GM12878 (cell line): ENCODE data around the gene RECQL5. TPM values are rescaled to one million over a fixed set of nuclear protein-coding genes. Genes with fewer than 3 reads are reported as not detected.

Source experiments
- ATAC-seq: fragments of 200-7000 bp; cut with Tn5 transposase; 3 replicates; pipeline ENCODE4 v1.9.1; 2020; ENCODE audit warnings: mild to moderate bottlenecking, moderate library complexity
- BruUV-seq: library from RNA; stranded (reverse); fragments of 400-500 nt; replicated peaks from 2 replicates; lab custom pipeline; 2021; lab: Mats Ljungman, UMichigan
- CTCF ChIA-PET: fragments of 300-600 bp; sonication (Branson Sonifier 250); formaldehyde crosslinking; extraction: SDS; loops from one replicate; lab custom pipeline; 2021; ENCODE audit warnings: inconsistent platforms; lab: Yijun Ruan, JAX
- POLR2A ChIA-PET: fragments of 350-600 bp; formaldehyde crosslinking; extraction: SDS; loops from one replicate; lab custom pipeline; 2021; ENCODE audit warnings: inconsistent platforms; lab: Charles Lee
- RAD21 ChIA-PET: fragments of 300-600 bp; sonication (Branson Sonifier 250); formaldehyde crosslinking; loops from one replicate; lab custom pipeline; 2023; ENCODE audit warnings: antibody characterized with exemption; ENCODE audit not compliant: unreplicated experiment; lab: Charles Lee
- SMC1A ChIA-PET: fragments of 300-600 bp; sonication (Branson Sonifier 250); formaldehyde crosslinking; loops from one replicate; lab custom pipeline; 2023; ENCODE audit not compliant: unreplicated experiment, uncharacterized antibody; lab: Charles Lee
- DNase-seq: peaks from one replicate; pipeline ENCODE4 v3.0.0-alpha.2; 2011; ENCODE audit warnings: low read depth, low spot score
- FAIRE-seq: peaks from 3 replicates; lab custom pipeline; 2011; peaks lifted over from hg19 to GRCh38; lab: Jason Lieb, UNC
- H2AFZ ChIP-seq: 2 replicates; pipeline ENCODE4 v1.6.0; 2011; ENCODE audit warnings: low read depth, low read length, control low read depth; ENCODE audit not compliant: control insufficient read depth
- H3K27ac ChIP-seq: 2 replicates; pipeline ENCODE4 v1.5.1; 2011; ENCODE audit warnings: control low read depth; ENCODE audit not compliant: control insufficient read depth, insufficient read depth
- H3K27me3 ChIP-seq, 2 experiments: replicated peaks in 1 of 2; 2 replicates each; pipeline versions ENCODE4 v1.6.0 to v1.6.1; 2011; ENCODE audit warnings: low read length in 1 of 2; ENCODE audit not compliant: control insufficient read depth in 2 of 2, insufficient read depth in 2 of 2
- H3K36me3 ChIP-seq, 2 experiments: 2 replicates each; pipeline ENCODE4 v1.5.1; 2011; ENCODE audit warnings: low read length in 1 of 2; ENCODE audit not compliant: control insufficient read depth in 2 of 2, insufficient read depth in 2 of 2
- H3K4me1 ChIP-seq: 2 replicates; pipeline ENCODE4 v1.6.1; 2011; ENCODE audit warnings: mild to moderate bottlenecking, low read length, moderate library complexity, mixed read lengths; ENCODE audit not compliant: control insufficient read depth, insufficient read depth
- H3K4me2 ChIP-seq: 2 replicates; pipeline ENCODE4 v1.6.0; 2011; ENCODE audit warnings: control low read depth; ENCODE audit not compliant: control insufficient read depth, insufficient read depth
- H3K4me3 ChIP-seq: fragments of 200-600 bp; sonication (generic); 2 replicates; pipeline ENCODE4 v1.5.1; 2016
- H3K79me2 ChIP-seq: 2 replicates; pipeline ENCODE4 v1.6.0; 2011; ENCODE audit warnings: low read length; ENCODE audit not compliant: control insufficient read depth, insufficient read depth
- H3K9ac ChIP-seq: 2 replicates; pipeline ENCODE4 v1.8.0; 2011; ENCODE audit warnings: low read length, control low read depth, mixed read lengths; ENCODE audit not compliant: control insufficient read depth, insufficient read depth
- H3K9me3 ChIP-seq: replicated peaks from 3 replicates; pipeline ENCODE4 v1.5.1; 2011; ENCODE audit warnings: mild to moderate bottlenecking, low read length; ENCODE audit not compliant: control insufficient read depth, insufficient read depth
- H4K20me1 ChIP-seq: 2 replicates; pipeline ENCODE4 v1.6.0; 2011; ENCODE audit not compliant: control insufficient read depth, insufficient read depth
- ASH2L ChIP-seq: fragments of 300-600, 200-600 bp; sonication (generic); IDR thresholded peaks from 2 replicates; pipeline ENCODE4 v1.6.1; 2017; ENCODE audit warnings: low read depth, mild to moderate bottlenecking, borderline replicate concordance
- ATF3 ChIP-seq: IDR thresholded peaks from 2 replicates; pipeline ENCODE4 v1.6.1; 2011; ENCODE audit warnings: low read depth, mild to moderate bottlenecking, low read length, moderate library complexity, borderline replicate concordance; ENCODE audit errors: extremely low read depth
- CEBPB ChIP-seq, 2 experiments: fragments of 150-350 bp in 1 of 2; IDR thresholded peaks; 2 replicates each; pipeline ENCODE4 v1.6.1; 2012 to 2014; ENCODE audit warnings: low read depth in 2 of 2, low read length in 2 of 2, borderline replicate concordance in 1 of 2, inconsistent platforms in 1 of 2
- EED ChIP-seq: sonication (generic); IDR thresholded peaks from 2 replicates; pipeline ENCODE4 v1.6.1; 2016; ENCODE audit warnings: antibody characterized with exemption, low read depth
- IKZF2 ChIP-seq, 2 experiments: fragments of 450-650 bp; IDR thresholded peaks; 2 replicates each; pipeline ENCODE4 v1.6.1; 2017; ENCODE audit warnings: mild to moderate bottlenecking in 2 of 2, moderate library complexity in 2 of 2
- JUND ChIP-seq: IDR thresholded peaks from 2 replicates; pipeline ENCODE4 v1.6.1; 2012; ENCODE audit warnings: low read depth, mild to moderate bottlenecking, low read length, improper control_type of control experiment, moderate library complexity
- MYB ChIP-seq: fragments of 150-350 bp; IDR thresholded peaks from 2 replicates; pipeline ENCODE4 v1.6.1; 2014; ENCODE audit warnings: mild to moderate bottlenecking, low read depth, low read length, borderline replicate concordance
- NFYB ChIP-seq: IDR thresholded peaks from 2 replicates; pipeline ENCODE4 v1.6.1; 2011; ENCODE audit warnings: low read depth, mild to moderate bottlenecking, low read length, improper control_type of control experiment, moderate library complexity; ENCODE audit not compliant: insufficient read depth
- NR2F1 ChIP-seq: fragments of 450-650 bp; conservative IDR thresholded peaks from 2 replicates; pipeline ENCODE4 v1.6.1; 2017; ENCODE audit warnings: mild to moderate bottlenecking
- PAX8 ChIP-seq: fragments of 450-650 bp; IDR thresholded peaks from 2 replicates; pipeline ENCODE4 v1.6.1; 2017; ENCODE audit warnings: mild to moderate bottlenecking, moderate library complexity
- POLR2AphosphoS5 ChIP-seq: IDR thresholded peaks from 2 replicates; pipeline ENCODE4 v1.6.1; 2011; ENCODE audit warnings: mild to moderate bottlenecking, low read length, inconsistent platforms
- SMARCA5 ChIP-seq: fragments of 450-650 bp; IDR thresholded peaks from 2 replicates; pipeline ENCODE4 v1.6.1; 2017; ENCODE audit warnings: mild to moderate bottlenecking
- ZNF274 ChIP-seq: IDR thresholded peaks from one replicate; pipeline ENCODE4 v1.8.0; 2011; ENCODE audit not compliant: insufficient read length, insufficient read depth
- WGBS: methylation state at CpG from one replicate; pipeline ENCODE4 v1.1.6; 2016; ENCODE audit warnings: low lambda C conversion rate; ENCODE audit not compliant: insufficient replicate concordance, insufficient coverage; ENCODE audit errors: missing lambda C conversion rate; 5-methylcytosine and 5-hydroxymethylcytosine counted together
- in situ Hi-C: fragments of 300-500 bp; cut with MboI; formaldehyde crosslinking; loops from 9 replicates; pipeline ENCODE4 v1.14.3; 2018; ENCODE audit warnings: mixed read lengths
- intact Hi-C: fragments of 100-400 bp; cut with micrococcal nuclease; formaldehyde crosslinking; loops from one replicate; pipeline ENCODE4 v1.14.2; 2022; ENCODE audit not compliant: unreplicated experiment
- polyA plus RNA-seq, 11 experiments: library from polyadenylated mRNA; depleted of rRNA in 4 of 11; unstranded in 6 of 11; stranded (reverse) in 5 of 11; fragments of >200 nt; fragmentation: Nextera tagmentation in 4 of 11; fragmentation: Illumina TruSeq in 1 of 11; extraction: Ambion mirVana in 4 of 11; extraction: Trizol in 1 of 11; gene quantifications; 1 replicate in 1 of 11; 2 replicates in 10 of 11; pipeline versions ENCODE4 v1.2.1 to v1.2.3, GENCODE V29; 2011 to 2016; ENCODE audit warnings: inconsistent platforms in 2 of 11, missing spikeins in 2 of 11, low read depth in 1 of 11
- total RNA-seq, 4 experiments: library from RNA; depleted of rRNA in 3 of 4; stranded (reverse); fragments of >200 nt in 3 of 4; fragmentation: Illumina TruSeq in 1 of 4; extraction: Trizol in 1 of 4; gene quantifications; 2 replicates each; pipeline versions ENCODE4 v1.2.1 to v1.2.3, GENCODE V29; 2013 to 2021
- TF ChIP-seq, protein P1 (sequence below): fragments of 450-650 bp; IDR thresholded peaks from 2 replicates; pipeline ENCODE4 v1.6.1; 2016; ENCODE audit warnings: mild to moderate bottlenecking, moderate library complexity, borderline replicate concordance

RECQL5 gene
- total and polyA plus RNA-seq, 10 of the 15 experiments (the other 5 are each of a cell fraction or from before 2014, with no cell fraction given): 3.6 to 30.6 (median 20.1) TPM

DNA sequence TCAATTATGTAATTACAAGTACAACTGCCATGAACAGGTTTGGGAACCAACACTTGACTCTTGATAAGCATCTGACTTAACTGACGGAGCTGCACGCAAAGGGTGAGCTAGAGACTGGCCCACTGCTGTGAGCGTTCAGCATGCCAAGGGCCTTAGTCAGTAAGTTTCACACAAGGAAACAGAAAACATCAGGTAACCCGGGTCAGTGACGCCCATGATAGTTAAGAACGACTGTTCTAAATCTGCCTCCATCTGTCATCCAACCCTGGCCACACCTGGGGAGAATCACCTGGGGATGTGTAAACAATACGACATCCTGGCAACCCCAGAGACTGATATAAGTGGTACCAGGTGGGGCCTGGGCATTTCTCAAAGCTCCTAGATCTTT is 21.5 kb downstream of the RECQL5 start:
- TF ChIP-seq NFYB: no peak
- no peak for TF ChIP-seq CEBPB (IDR thresholded peaks at IDR 0.05; ENCODE audit: borderline replicate concordance in 1 of 2, low read depth in 2 of 2, low read length in 2 of 2)
- TF ChIP-seq ZNF274: no peak
- TF ChIP-seq, protein P1, sequence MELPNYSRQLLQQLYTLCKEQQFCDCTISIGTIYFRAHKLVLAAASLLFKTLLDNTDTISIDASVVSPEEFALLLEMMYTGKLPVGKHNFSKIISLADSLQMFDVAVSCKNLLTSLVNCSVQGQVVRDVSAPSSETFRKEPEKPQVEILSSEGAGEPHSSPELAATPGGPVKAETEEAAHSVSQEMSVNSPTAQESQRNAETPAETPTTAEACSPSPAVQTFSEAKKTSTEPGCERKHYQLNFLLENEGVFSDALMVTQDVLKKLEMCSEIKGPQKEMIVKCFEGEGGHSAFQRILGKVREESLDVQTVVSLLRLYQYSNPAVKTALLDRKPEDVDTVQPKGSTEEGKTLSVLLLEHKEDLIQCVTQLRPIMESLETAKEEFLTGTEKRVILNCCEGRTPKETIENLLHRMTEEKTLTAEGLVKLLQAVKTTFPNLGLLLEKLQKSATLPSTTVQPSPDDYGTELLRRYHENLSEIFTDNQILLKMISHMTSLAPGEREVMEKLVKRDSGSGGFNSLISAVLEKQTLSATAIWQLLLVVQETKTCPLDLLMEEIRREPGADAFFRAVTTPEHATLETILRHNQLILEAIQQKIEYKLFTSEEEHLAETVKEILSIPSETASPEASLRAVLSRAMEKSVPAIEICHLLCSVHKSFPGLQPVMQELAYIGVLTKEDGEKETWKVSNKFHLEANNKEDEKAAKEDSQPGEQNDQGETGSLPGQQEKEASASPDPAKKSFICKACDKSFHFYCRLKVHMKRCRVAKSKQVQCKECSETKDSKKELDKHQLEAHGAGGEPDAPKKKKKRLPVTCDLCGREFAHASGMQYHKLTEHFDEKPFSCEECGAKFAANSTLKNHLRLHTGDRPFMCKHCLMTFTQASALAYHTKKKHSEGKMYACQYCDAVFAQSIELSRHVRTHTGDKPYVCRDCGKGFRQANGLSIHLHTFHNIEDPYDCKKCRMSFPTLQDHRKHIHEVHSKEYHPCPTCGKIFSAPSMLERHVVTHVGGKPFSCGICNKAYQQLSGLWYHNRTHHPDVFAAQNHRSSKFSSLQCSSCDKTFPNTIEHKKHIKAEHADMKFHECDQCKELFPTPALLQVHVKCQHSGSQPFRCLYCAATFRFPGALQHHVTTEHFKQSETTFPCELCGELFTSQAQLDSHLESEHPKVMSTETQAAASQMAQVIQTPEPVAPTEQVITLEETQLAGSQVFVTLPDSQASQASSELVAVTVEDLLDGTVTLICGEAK: no peak
- TF ChIP-seq MYB: no peak
- no peak for TF ChIP-seq ASH2L
- no peak for TF ChIP-seq ATF3
- no peak for TF ChIP-seq POLR2AphosphoS5
- no peak for TF ChIP-seq IKZF2 (IDR thresholded peaks at IDR 0.05)
- no peak for TF ChIP-seq JUND
- TF ChIP-seq SMARCA5: no peak
- no peak for TF ChIP-seq NR2F1
- TF ChIP-seq PAX8: no peak
- no peak for TF ChIP-seq EED

More for the DNA sequence above, 21.5 kb downstream of the RECQL5 start:
- no peak overlapping the region for H3K4me3 ChIP-seq
- RAD21 ChIA-PET: interaction anchor here (0.7 to 4.3 kb wide), 11 partner anchors 9 to 295 kb away, joined by 3 to 33 read pairs (median 4); partner anchors contain the start of genes RECQL5, SAP30BP and SMIM5
- H4K20me1 ChIP-seq: no peaks in the 10 kb centered on the region
- intact Hi-C loops (no loop called here), in situ Hi-C loops (no loop called here)
- CTCF ChIA-PET: interaction anchor here (0.8 to 19.5 kb wide), 13 partner anchors 9 to 189 kb away, joined by 3 to 349 read pairs (median 5); partner anchors contain the start of genes GALK1, RECQL5, SAP30BP and SMIM5
- H3K4me2 ChIP-seq: peak overlapping the region; percentile 41; the same call in 1 of the 2 replicates
- H2AFZ ChIP-seq: no peak overlapping the region
- POLR2A ChIA-PET: interaction anchor here (0.7 to 2.1 kb wide), 7 partner anchors 9 to 134 kb away, joined by 3 to 12 read pairs (median 4); partner anchors contain the start of genes RECQL5 and SMIM5
- H3K27ac ChIP-seq: peak overlapping the region; percentile 69
- DNase-seq: no peak
- WGBS: 78% methylated on average over 7 of the region's 7 CpGs
- FAIRE-seq: no peak
- ATAC-seq: peak; percentile 17; the same call in 2 of the 3 replicates
- no peaks in the 10 kb centered on the region for H3K9me3 ChIP-seq
- SMC1A ChIA-PET: interaction anchor here (1.0 to 4.5 kb wide), 12 partner anchors 7 to 209 kb away, joined by 3 to 28 read pairs (median 5); partner anchors contain the start of genes RECQL5, SAP30BP, SMIM5 and WBP2
- H3K4me1 ChIP-seq: peaks cover 14% of the 10 kb centered on the region
- H3K79me2 ChIP-seq: no peaks in the 10 kb centered on the region
- no peak overlapping the region for H3K9ac ChIP-seq
- peaks cover 0 to 12% of the 10 kb centered on the region in 2 experiments; a peak in 3 of 4 replicates for H3K36me3 ChIP-seq
- no TSS peak for BruUV-seq
- no peaks in the 10 kb centered on the region for H3K27me3 ChIP-seq
